Ovary (tissue), 9 donors: ENCODE results near the gene PI4KA. TPM values are rescaled to one million over a fixed set of nuclear protein-coding genes. Genes with fewer than 3 reads are reported as not detected.

ENCODE experiments used
- DNase-seq, 5 donors: peaks; one replicate each; pipeline ENCODE4 v3.0.0-alpha.2; 2019 to 2020
- H3K27ac ChIP-seq, 2 donors: fragments of 200-600 bp; one replicate each; pipeline versions ENCODE4 v1.5.1 to v1.8.0; 2019 to 2022
- H3K27me3 ChIP-seq: fragments of 200-600 bp; one replicate; pipeline ENCODE4 v1.8.0; 2022
- H3K36me3 ChIP-seq: fragments of 200-600 bp; sonication (generic); one replicate; pipeline ENCODE4 v1.5.1; 2019
- H3K4me1 ChIP-seq: one replicate; pipeline ENCODE4 v1.8.1; 2013; ENCODE audit warnings: mild to moderate bottlenecking, moderate library complexity; ENCODE audit not compliant: insufficient read depth
- H3K4me3 ChIP-seq: fragments of 200-600 bp; sonication (generic); one replicate; pipeline ENCODE4 v1.5.1; 2017
- H3K9me3 ChIP-seq, 2 donors: fragments of 200-600 bp in 1 of 2; sonication (generic) in 1 of 2; one replicate each; pipeline versions ENCODE4 v1.5.1 to v1.8.1; 2013 to 2019; ENCODE audit warnings: mild to moderate bottlenecking in 1 of 2, moderate library complexity in 1 of 2
- EP300 ChIP-seq: sonication (generic); formaldehyde crosslinking; IDR thresholded peaks from one replicate; pipeline ENCODE4 v1.6.1; 2017; ENCODE audit warnings: antibody characterized with exemption
- POLR2A ChIP-seq: fragments of 450-650 bp; IDR thresholded peaks from one replicate; pipeline ENCODE4 v1.6.1; 2017; ENCODE audit warnings: antibody characterized with exemption, mild to moderate bottlenecking, moderate library complexity
- WGBS, 3 donors: extraction: QIAGEN DNeasy Blood & Tissue Kit in 1 of 3; methylation state at CpG; one replicate each; pipeline versions ENCODE4 v1.1.5 to v1.1.7; 2013 to 2017; 5-methylcytosine and 5-hydroxymethylcytosine counted together
- intact Hi-C, 4 donors: fragments of 100-400 bp; cut with DNase I; formaldehyde crosslinking; loops; one replicate each; pipeline versions ENCODE4 v1.11.0 to v1.15.1; 2022 to 2023
- polyA plus RNA-seq, 2 donors: library from polyadenylated mRNA; stranded (reverse); fragments of 200-250 nt in 1 of 2; fragments of 350-450 nt in 1 of 2; fragmentation: Illumina TruSeq in 1 of 2; extraction: RNeasy Lipid Tissue Mini Kit (QIAGEN cat#74804) in 1 of 2; gene quantifications; one replicate each; pipeline ENCODE4 v1.2.3, GENCODE V29; 2013 to 2014
- total RNA-seq, 7 donors: library from RNA; depleted of rRNA in 2 of 7; stranded (reverse); fragments of >200 nt in 2 of 7; fragmentation: NEBNext Ultra II Directional in 3 of 7; extraction: Animal tissue kit (Norgen Biotek cat#: 25700) in 3 of 7; gene quantifications; one replicate each; pipeline versions ENCODE4 v1.1.0 to v1.2.4, GENCODE V29; 2016 to 2023
- TF ChIP-seq, protein P1 (sequence below), 3 donors: fragments of 450-650 bp in 2 of 3; fragments of 200-600 bp in 1 of 3; IDR thresholded peaks; one replicate each; pipeline versions ENCODE4 v1.5.1 to v1.8.0; 2016 to 2022; ENCODE audit warnings: antibody characterized with exemption in 3 of 3, mild to moderate bottlenecking in 1 of 3
- donor health status: DM: no; HTN: no; CAD: no; lungs with moderate emphysema.
- donor health status: DM: no; HTN: no; CAD: no.
- donor health status: Bipolar disorder and iron deficiency.
- donor health status: DM: yes; HTN: yes; CAD: no.
- donor health status: DM: no; HTN: no; CAD: no.
- donor health status: DM: yes; HTN: yes; CAD: no.

Gene PI4KA
- total and polyA plus RNA-seq, 9 donors: 30.6 to 97.6 (median 62.7) TPM

DNA sequence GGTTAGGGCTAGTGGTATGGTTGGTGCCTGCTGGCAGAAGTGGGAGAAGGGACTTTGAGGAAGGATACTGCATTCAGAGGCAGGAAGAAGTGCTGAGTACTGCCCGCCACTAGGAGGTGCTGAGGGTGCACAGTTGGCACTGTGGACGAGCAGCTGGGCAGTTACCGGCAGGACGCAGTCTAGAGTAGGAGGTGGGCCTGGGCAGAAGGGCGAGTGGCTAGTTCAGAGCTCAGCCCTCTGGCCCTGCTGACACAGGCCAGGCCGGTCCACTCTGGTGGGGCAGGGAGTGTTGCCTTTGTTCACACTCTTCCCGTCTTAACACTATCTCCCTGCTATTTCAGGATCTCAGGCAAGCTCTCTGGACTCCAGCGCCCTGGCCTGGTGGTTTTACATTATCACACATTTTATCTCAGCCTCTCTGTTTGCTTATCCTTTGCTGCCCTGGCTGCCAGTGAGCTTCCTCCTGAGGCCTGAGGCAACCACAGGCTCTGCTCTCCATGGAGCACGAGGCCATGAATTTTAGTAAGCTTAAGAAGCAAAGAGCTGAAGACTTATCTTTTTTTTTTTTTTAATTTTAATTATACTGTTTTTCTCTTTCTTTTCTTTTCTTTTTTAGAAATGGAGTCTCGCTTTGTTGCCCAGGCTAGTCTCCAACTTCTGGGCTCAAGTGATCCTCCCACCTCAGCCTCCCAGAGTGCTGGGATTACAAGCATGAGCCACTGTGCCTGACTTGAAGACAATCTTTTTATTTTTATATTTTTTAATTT, 27.1 kb upstream of the PI4KA start:
- H3K27me3 ChIP-seq: no peaks in the 10 kb centered on the region
- 41 to 43% (median 42%) methylated on average over 10 of the region's 10 CpGs for WGBS, 3 donors
- H3K4me3 ChIP-seq: no peak overlapping the region
- no peak overlapping the region for H3K27ac ChIP-seq
- no peaks in the 10 kb centered on the region for H3K9me3 ChIP-seq
- intact Hi-C loops: loop anchor here in 1 of 4 donors (10.0 kb wide), 1 partner anchor 219 kb away; no protein-coding TSS in a partner anchor
- H3K4me1 ChIP-seq: no peaks in the 10 kb centered on the region
- peak; percentile 55 to 84 (median 74) for DNase-seq
- no peak for TF ChIP-seq POLR2A
- TF ChIP-seq, protein P1, sequence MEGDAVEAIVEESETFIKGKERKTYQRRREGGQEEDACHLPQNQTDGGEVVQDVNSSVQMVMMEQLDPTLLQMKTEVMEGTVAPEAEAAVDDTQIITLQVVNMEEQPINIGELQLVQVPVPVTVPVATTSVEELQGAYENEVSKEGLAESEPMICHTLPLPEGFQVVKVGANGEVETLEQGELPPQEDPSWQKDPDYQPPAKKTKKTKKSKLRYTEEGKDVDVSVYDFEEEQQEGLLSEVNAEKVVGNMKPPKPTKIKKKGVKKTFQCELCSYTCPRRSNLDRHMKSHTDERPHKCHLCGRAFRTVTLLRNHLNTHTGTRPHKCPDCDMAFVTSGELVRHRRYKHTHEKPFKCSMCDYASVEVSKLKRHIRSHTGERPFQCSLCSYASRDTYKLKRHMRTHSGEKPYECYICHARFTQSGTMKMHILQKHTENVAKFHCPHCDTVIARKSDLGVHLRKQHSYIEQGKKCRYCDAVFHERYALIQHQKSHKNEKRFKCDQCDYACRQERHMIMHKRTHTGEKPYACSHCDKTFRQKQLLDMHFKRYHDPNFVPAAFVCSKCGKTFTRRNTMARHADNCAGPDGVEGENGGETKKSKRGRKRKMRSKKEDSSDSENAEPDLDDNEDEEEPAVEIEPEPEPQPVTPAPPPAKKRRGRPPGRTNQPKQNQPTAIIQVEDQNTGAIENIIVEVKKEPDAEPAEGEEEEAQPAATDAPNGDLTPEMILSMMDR (IDR thresholded peaks at IDR 0.05): peak; percentile 31 to 70 (median 57)
- no peak for TF ChIP-seq EP300
- H3K36me3 ChIP-seq: no peaks in the 10 kb centered on the region

DNA sequence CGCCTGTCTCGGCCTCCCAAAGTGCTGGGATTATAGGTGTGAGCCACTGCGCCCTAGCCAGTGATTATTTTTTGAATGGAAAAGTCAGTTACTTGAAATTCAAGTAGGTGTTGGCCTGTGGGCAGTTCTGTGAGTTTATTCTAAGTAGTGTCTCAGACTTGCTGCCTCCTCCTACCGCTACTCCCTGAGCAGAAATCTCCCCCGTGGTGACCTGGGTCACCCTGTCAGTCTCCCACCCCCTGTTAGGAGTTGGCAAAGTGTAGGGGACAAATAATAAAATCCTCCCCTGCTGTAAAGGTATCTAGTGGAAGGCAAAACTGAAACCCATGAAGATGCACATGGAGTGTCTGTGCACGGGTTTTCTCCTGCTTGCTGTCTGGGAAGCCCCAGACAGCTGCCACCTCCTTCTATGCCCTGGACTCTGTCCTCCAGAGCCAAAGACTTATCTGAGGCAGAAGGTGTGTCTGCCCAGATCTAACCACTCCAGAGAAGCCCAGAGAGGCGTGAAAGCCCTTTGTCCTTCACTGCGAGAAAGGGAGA, 26.5 kb upstream of the PI4KA start:
- no peaks in the 10 kb centered on the region for H3K4me1 ChIP-seq
- H3K27ac ChIP-seq: no peak overlapping the region
- H3K36me3 ChIP-seq: no peaks in the 10 kb centered on the region
- H3K27me3 ChIP-seq: no peaks in the 10 kb centered on the region
- intact Hi-C loops: loop anchor here in 1 of 4 donors (10.0 kb wide), 1 partner anchor 220 kb away; no protein-coding TSS in a partner anchor
- DNase-seq: no peak
- no peak overlapping the region for H3K4me3 ChIP-seq
- 69 to 80% (median 77%) methylated on average over 8 of the region's 8 CpGs for WGBS, 3 donors
- TF ChIP-seq EP300: no peak
- no peak for TF ChIP-seq POLR2A
- TF ChIP-seq, protein P1 (IDR thresholded peaks at IDR 0.05): no peak
- no peaks in the 10 kb centered on the region for H3K9me3 ChIP-seq

DNA sequence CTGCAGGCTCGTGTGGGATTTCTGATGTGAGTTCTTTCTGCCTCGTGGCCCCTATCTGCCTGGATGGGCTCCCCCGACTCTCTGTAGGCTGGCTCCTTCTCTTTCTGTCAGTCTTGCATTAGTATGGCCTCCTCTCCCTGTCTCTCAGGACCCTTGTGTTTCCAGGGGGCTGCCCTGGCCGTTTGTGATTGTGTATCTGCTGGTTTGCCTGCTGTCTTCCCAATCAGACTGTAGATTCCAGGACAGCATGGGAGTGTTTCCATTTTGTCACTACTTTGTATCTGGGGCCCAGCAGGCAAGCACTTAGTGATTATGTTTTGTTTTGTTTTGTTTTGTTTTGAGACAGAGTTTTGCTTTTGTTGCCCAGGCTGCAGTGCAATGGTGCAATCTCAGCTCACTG, 25.8 kb upstream of the PI4KA start:
- TF ChIP-seq POLR2A: no peak
- TF ChIP-seq, protein P1 (IDR thresholded peaks at IDR 0.05): no peak
- no peak for TF ChIP-seq EP300
- 56 to 66% (median 60%) methylated on average over 4 of the region's 4 CpGs for WGBS, 3 donors
- Histone ChIP-seq H3K27ac (no peak overlapping the region), H3K36me3 (no peaks in the 10 kb centered on the region), H3K27me3 (no peaks in the 10 kb centered on the region), H3K4me1 (no peaks in the 10 kb centered on the region), H3K4me3 (no peak overlapping the region), H3K9me3 (no peaks in the 10 kb centered on the region)
- intact Hi-C loops: loop anchor here in 1 of 4 donors (10.0 kb wide), 1 partner anchor 220 kb away; no protein-coding TSS in a partner anchor
- no peak for DNase-seq

DNA sequence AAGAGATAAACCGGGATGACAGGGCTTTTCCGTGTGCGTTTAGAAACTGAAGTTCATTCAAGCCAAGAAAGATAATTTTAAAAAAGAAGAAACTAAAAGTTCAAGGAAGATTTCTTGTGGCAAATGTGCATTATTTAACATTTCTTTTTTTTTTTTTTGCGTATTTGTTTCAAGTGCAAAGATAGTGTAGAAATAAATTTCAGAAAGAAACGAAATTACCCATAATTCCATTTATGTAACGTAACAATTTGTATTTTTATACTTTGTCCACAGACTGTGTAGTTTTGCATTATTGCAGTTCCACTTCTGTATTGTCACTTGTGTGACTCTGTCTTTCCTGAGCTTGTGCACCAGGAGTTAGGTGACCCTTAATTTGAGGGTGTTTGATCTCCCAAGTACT, 24.2 kb upstream of the PI4KA start:
- 64 to 71% (median 67%) methylated on average over 6 of the region's 6 CpGs for WGBS, 3 donors
- no peaks in the 10 kb centered on the region for H3K4me1 ChIP-seq
- no peaks in the 10 kb centered on the region for H3K9me3 ChIP-seq
- intact Hi-C loops: loop anchor here in 1 of 4 donors (10.0 kb wide), 1 partner anchor 222 kb away; no protein-coding TSS in a partner anchor
- H3K27me3 ChIP-seq: no peaks in the 10 kb centered on the region
- TF ChIP-seq, protein P1 (IDR thresholded peaks at IDR 0.05): no peak
- TF ChIP-seq POLR2A (no peak), EP300 (no peak)
- H3K27ac ChIP-seq: no peak overlapping the region
- no peaks in the 10 kb centered on the region for H3K36me3 ChIP-seq
- H3K4me3 ChIP-seq: no peak overlapping the region
- DNase-seq: no peak
